HL-60/S4 treated with retinoic acid at 250 ng/mL for 4 days and 3 days (cell line): ENCODE results near the gene PLXNA4.

Source experiments
- in situ Hi-C: fragments of 300-500 bp; cut with MboI; formaldehyde crosslinking; loops from 2 replicates; pipeline ENCODE4 v1.7.0; 2022; ENCODE audit warnings: low sequenced_read_pairs

Gene PLXNA4

GRCh38 chr7:132368246-132368900 is 207.9 kb downstream of the PLXNA4 start:
- in situ Hi-C loops: no loop called here

GRCh38 chr7:132367795-132368194 is 208.5 kb downstream of the PLXNA4 start:
- in situ Hi-C loops: no loop called here

GRCh38 chr7:132367004-132367403 is 209.3 kb downstream of the PLXNA4 start:
- in situ Hi-C loops: no loop called here

GRCh38 chr7:132364226-132364625 is 212.0 kb downstream of the PLXNA4 start:
- in situ Hi-C loops: no loop called here

GRCh38 chr7:132362059-132362458 is 214.2 kb downstream of the PLXNA4 start:
- in situ Hi-C loops: no loop called here

- in situ Hi-C loops: no loop called here
These were observed 215.1 kb downstream of the PLXNA4 start for GRCh38 chr7:132361146-132361545.

- in situ Hi-C loops: no loop called here
These were observed 216.5 kb downstream of the PLXNA4 start for GRCh38 chr7:132359743-132360142.

GRCh38 chr7:132355048-132355447 is 221.2 kb downstream of the PLXNA4 start:
- in situ Hi-C loops: no loop called here

- in situ Hi-C loops: no loop called here
These were observed 221.7 kb downstream of the PLXNA4 start for GRCh38 chr7:132354527-132354926.

- in situ Hi-C loops: no loop called here
These were observed 222.3 kb downstream of the PLXNA4 start for GRCh38 chr7:132353936-132354335.

GRCh38 chr7:132352800-132353199 is 223.5 kb downstream of the PLXNA4 start:
- in situ Hi-C loops: no loop called here

GRCh38 chr7:132351954-132352499 is 224.2 kb downstream of the PLXNA4 start:
- in situ Hi-C loops: no loop called here

GRCh38 chr7:132350741-132351140 is 225.5 kb downstream of the PLXNA4 start:
- in situ Hi-C loops: no loop called here

GRCh38 chr7:132349075-132349474 is 227.2 kb downstream of the PLXNA4 start:
- in situ Hi-C loops: no loop called here

- in situ Hi-C loops: no loop called here
These were observed 227.9 kb downstream of the PLXNA4 start for GRCh38 chr7:132348341-132348740.

- in situ Hi-C loops: no loop called here
These were observed 228.4 kb downstream of the PLXNA4 start for GRCh38 chr7:132347858-132348257.

GRCh38 chr7:132347123-132347522 is 229.1 kb downstream of the PLXNA4 start:
- in situ Hi-C loops: no loop called here

- in situ Hi-C loops: no loop called here
These were observed 230.6 kb downstream of the PLXNA4 start for GRCh38 chr7:132345543-132346129.

- in situ Hi-C loops: no loop called here
These were observed 231.2 kb downstream of the PLXNA4 start for GRCh38 chr7:132345030-132345429.

- in situ Hi-C loops: no loop called here
These were observed 233.1 kb downstream of the PLXNA4 start for GRCh38 chr7:132343199-132343598.

- in situ Hi-C loops: no loop called here
These were observed 238.7 kb downstream of the PLXNA4 start for GRCh38 chr7:132337450-132338080.

GRCh38 chr7:132336797-132337196 is 239.5 kb downstream of the PLXNA4 start:
- in situ Hi-C loops: no loop called here
